Activated T-helper 1 cell treated with anti-CD3 and anti-CD28 coated beads, Interleukin-2, amount 50 U/mL, for 16 hours (primary cell): ENCODE results near the gene GADD45G.

Source experiments
- DNase-seq, 2 donors: peaks; one replicate each; pipeline ENCODE4 v3.0.0-alpha.2; 2020; ENCODE audit warnings: low read depth in 1 of 2, low spot score in 1 of 2

GADD45G gene

DNA sequence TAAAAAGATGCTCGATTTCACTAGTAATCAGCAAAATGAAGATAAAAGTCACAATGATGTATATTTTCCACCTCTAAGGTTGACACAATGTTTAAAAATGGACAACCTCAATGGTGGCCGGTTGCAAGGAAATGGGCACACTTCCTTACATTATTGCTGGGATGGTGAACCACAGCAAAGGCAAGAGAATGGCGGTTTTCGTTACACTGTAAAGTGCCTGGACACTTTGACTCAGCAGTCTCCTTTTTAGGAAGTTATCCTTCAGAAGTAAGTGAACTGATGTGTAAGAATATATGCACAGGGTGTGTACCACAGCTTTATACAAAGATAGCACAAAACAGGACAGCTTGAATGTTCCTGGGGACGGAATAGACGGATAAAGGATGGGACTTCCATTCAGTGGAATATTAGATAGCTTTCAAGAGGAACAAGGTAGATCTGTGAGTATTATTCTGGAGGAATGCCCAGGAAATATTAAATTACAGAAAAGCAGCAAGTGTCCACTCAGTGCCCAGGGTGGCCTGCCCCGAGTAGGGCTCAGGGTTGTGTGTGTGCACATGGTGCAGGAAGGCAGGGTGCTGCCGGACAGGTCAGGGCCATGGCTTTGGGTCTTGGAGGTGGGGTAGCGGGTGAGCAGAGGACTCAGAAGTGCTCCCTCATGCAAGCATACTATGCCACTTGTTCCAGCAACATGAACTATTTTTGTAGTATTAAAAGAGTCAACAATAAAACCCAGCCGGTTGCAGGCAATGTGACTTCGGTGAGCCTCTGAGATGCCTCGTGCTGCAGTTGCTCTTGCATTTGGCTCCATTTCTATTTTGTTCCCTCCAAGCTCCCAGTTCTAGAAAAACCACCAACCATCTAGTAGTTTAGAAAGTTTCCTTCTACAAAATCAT is 24.5 kb downstream of the GADD45G start:
- DNase-seq = no peak

GRCh38 chr9:89630508-89630907 is 25.7 kb downstream of the GADD45G start:
- no peak for DNase-seq

DNA sequence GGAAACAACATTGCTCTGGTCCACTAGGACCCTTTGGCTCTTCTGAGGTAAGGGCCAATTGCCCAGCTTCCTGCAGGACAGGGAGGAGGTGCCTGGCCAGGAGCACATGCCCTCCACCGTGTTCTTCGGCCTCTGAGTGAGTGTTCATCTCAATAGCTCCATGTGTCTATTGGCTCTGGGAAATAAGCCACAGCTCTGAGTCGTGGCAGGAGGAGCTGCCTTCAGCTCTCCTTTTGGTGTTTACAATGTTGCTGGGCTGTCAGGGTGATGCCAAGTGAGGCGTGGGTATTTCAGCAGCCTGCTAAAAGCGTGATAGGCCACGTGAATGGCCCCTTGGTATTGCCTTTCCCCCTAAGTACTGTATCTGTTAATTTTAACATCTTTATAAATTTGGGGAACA is 26.6 kb downstream of the GADD45G start:
- DNase-seq = no peak

- no peak for DNase-seq
Measured at GRCh38 chr9:89632192-89632733, 27.5 kb downstream of the GADD45G start.

DNA sequence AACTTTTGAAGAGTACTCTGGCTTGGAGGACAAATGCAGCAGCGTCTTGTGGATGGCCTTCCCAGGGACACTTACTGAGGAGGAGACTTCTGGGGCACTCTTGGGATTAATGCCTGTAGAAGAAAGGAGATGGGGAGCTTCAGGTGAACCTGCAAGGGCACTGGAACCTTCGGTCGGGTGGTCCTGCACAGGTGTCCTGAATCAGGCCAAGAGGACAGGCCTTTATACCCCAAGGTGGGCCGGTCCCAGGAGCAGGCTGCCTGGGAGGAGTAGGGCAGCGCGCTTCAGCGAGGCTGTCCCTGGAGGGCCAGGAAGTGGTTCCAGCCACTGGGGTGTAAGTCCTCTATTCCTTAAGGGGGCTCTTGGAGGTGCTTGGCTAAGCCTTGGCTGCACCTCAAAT is 27.9 kb downstream of the GADD45G start:
- no peak for DNase-seq

- DNase-seq = no peak
Measured at GRCh38 chr9:89633404-89633803, 28.6 kb downstream of the GADD45G start.

DNA sequence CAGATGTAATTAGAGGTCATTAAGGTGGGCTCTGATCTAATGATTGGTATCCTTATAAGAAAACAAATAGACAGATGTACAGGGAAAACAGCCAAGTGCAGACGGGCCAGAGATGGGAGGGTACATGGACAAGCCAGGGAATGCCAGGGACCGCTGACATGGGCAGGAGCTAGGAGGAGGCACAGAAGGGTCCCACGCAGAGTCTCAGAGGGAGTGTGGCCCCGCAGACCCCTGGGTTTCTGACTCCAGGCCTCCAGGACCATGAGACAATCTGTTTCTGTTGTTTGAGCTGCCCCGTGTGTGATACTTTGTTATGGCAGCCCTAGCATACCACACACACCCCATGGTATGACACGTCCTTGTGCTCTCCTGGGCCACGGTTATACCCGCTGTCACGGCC is 29.1 kb downstream of the GADD45G start:
- no peak for DNase-seq

GRCh38 chr9:89634995-89635742 is 30.4 kb downstream of the GADD45G start:
- no peak for DNase-seq

- DNase-seq = no peak
Measured at GRCh38 chr9:89635816-89636215, 31.0 kb downstream of the GADD45G start.

DNA sequence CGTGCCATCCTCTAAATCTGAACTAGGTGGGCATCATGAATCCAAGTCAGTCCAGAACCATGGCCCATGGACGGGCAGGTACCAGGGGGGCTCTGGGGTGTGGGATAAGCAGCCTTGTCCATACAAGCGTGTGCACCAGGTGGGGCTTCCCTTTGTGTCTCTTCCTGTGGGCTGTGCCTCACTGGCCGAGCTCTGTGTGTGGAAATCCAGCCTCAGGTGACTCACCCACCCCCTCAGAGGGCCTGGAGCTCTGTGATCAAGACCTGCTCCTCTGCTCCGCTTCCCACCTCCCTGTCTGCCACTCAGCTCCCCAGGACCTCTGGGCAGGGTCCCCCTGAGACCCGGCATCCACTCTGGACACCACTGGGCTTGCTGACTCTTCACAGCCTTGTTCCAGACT is 33.0 kb downstream of the GADD45G start:
- no peak for DNase-seq

- DNase-seq = no peak
Measured at GRCh38 chr9:89638359-89638758, 33.5 kb downstream of the GADD45G start.

DNA sequence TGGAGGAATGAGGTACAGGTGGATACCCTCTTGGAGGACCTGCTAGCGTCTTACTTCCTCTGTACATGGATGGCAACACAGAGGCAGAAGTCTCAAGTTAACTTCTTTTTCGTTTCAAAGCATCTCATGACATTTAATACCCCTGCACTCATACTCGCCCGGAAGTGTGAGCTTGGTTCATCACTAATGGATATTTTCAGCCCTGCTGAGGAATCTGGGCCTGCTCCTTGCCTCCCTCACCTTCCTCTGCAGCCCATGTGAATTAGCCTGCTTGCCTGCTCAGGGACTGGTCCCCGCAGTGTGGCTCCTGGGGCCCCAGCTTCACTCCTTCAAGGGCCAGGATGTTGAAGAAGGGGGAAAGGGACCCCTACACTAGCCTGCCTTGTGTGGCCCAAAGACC is 34.1 kb downstream of the GADD45G start:
- no peak for DNase-seq

DNA sequence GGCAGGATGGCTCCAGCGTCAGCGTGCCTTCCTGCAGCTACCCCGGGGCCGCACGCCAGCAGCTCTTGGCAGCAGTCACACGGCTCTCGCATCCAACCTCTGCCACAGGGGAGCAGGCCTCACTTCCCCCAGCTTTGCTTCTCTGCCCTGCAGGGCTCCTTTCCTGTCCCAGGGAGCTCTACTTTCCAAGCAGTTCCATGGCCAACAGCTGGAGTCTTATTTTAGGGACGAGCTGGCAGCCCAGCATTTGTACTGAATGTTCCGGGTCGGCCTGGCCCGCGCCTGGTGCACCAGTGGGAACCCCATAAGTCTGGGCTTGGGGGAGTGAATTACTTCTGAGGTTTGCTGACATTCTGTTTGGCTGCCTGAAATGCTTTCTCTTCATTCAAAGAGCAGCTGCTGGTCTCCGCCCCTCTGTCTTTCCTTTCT is 34.6 kb downstream of the GADD45G start:
- DNase-seq = no peak

- DNase-seq = no peak
Measured at GRCh38 chr9:89639961-89640360, 35.1 kb downstream of the GADD45G start.

- no peak for DNase-seq
Measured at GRCh38 chr9:89640361-89640760, 35.5 kb downstream of the GADD45G start.

- DNase-seq = no peak
Measured at GRCh38 chr9:89640801-89641200, 36.0 kb downstream of the GADD45G start.

DNA sequence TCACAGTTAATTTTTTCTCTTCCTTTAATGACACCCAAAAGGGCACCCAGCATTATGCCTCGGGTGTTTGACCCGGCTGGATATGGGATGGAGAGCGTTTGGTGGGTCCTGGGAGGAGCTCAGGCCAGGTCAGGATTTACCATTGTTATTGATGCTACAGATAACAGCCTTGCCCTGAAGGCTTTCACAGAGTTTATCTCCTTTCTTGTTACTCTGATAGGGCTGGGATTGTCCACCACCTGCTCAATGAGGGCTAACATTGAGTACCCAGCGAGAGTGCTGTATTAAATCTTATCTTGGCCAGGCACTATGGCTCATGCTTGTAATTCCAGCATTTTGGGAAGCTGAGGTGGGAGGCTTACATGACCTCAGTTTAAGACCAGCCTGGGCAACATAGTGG is 37.2 kb downstream of the GADD45G start:
- DNase-seq = no peak

GRCh38 chr9:89642789-89643188 is 38.0 kb downstream of the GADD45G start:
- DNase-seq = no peak

DNA sequence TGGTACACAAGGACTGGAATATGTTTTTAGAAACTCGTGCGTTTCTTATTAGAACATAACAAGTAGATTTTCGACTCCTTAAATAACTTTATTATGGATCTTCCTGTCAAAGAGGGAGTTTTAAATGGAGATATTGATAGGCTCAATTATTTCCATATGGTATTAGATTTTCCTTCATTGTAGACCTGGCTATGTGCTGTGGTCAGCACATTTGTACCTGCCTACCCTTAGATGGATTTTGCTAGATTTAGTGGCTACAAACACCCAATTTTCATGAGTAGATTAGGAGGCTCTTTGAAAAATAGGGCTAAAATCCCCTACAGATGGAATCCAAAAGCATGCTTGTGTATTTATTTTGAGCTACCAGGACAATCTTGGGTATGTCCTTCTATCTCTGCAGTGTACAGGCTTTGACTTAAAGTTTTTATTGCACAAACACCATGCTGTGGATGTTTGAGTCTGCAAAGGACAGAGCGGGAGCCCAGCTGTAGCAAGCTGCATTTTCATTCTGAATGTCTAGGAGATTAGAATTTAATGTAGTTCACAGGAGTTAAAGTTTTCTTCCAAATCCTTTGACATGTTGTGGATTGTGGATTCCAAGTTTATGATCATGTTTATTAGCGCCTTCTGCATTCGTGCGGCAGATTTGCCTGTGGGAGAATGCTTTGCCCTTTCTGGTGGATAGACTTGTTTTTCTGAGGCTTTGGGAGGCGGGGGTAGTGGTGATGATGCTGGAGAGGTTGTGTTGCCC is 41.6 kb downstream of the GADD45G start:
- DNase-seq = no peak

DNA sequence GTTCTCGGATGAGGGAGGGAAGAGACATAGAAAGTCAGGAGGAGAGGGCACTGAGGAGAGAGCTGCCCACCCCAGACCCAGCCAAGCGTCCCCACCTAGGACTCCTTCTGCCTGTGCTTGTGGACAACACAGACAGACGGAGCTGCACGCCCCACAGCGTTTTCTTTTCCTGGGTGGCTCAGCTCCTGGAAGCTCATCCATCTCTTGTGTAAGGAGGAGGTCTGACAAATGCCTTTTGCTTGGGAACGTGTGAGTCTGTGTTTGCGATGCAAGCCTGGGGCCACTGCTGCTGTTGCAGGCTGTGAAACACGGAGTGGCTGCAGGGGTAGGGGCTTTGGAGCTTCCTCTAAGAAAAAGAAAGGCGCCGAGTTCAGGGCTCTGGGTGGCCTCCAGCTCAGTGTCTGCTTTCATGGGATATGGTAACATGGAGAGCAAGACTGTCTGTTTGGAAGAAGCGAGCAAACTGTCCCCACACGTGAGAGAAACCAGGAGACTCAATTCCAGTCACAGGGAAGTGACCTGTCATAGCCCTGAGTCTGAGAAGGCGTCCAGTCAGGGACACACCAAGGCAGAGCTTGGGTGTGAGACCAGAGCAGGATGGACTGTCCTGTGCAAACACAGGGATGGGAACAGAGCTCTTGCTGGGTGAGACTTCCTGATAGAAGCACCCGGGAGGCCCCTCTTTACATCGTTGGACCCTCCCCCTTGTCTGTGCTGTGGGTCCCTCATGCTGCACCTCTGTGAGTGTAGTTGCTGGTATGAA is 42.7 kb downstream of the GADD45G start:
- DNase-seq = no peak
